Neural cell (in vitro differentiated cells): ENCODE data around the gene SCLY.

Experiments
- EP300 ChIP-seq: fragments of 450-650 bp; conservative IDR thresholded peaks from 2 replicates; pipeline ENCODE4 v1.6.1; 2014; ENCODE audit warnings: antibody characterized with exemption, mild to moderate bottlenecking, moderate library complexity; ENCODE audit not compliant: poor library complexity, severe bottlenecking
- EZH2 ChIP-seq: fragments of 200-600, 300-800 bp; shearing (Covaris generic), sonication (generic); IDR thresholded peaks from 2 replicates; pipeline ENCODE4 v1.6.1; 2014; ENCODE audit warnings: antibody characterized with exemption, low read length, borderline replicate concordance, mild to moderate bottlenecking; ENCODE audit not compliant: insufficient read depth, poor library complexity, severe bottlenecking
- MXI1 ChIP-seq: fragments of 450-650 bp; conservative IDR thresholded peaks from 2 replicates; pipeline ENCODE4 v1.6.1; 2014; ENCODE audit warnings: antibody characterized with exemption, mild to moderate bottlenecking; ENCODE audit not compliant: poor library complexity, severe bottlenecking
- POLR2AphosphoS5 ChIP-seq: IDR thresholded peaks from 2 replicates; pipeline ENCODE4 v1.6.1; 2012
- RAD21 ChIP-seq: fragments of 450-650 bp; conservative IDR thresholded peaks from 2 replicates; pipeline ENCODE4 v1.6.1; 2014; ENCODE audit warnings: antibody characterized with exemption, mild to moderate bottlenecking, moderate library complexity
- SMC3 ChIP-seq: fragments of 450-650 bp; conservative IDR thresholded peaks from 2 replicates; pipeline ENCODE4 v1.6.1; 2014; ENCODE audit warnings: antibody characterized with exemption, mild to moderate bottlenecking, moderate library complexity; ENCODE audit not compliant: poor library complexity
- TAF1 ChIP-seq: IDR thresholded peaks from 2 replicates; pipeline ENCODE4 v1.6.1; 2012; ENCODE audit warnings: low read depth
- TF ChIP-seq, protein P1 (sequence below): fragments of 450-650 bp; IDR thresholded peaks from 2 replicates; pipeline ENCODE4 v1.5.1; 2014; ENCODE audit warnings: antibody characterized with exemption, mild to moderate bottlenecking, moderate library complexity; ENCODE audit not compliant: poor library complexity, severe bottlenecking

- TF ChIP-seq, protein P1, sequence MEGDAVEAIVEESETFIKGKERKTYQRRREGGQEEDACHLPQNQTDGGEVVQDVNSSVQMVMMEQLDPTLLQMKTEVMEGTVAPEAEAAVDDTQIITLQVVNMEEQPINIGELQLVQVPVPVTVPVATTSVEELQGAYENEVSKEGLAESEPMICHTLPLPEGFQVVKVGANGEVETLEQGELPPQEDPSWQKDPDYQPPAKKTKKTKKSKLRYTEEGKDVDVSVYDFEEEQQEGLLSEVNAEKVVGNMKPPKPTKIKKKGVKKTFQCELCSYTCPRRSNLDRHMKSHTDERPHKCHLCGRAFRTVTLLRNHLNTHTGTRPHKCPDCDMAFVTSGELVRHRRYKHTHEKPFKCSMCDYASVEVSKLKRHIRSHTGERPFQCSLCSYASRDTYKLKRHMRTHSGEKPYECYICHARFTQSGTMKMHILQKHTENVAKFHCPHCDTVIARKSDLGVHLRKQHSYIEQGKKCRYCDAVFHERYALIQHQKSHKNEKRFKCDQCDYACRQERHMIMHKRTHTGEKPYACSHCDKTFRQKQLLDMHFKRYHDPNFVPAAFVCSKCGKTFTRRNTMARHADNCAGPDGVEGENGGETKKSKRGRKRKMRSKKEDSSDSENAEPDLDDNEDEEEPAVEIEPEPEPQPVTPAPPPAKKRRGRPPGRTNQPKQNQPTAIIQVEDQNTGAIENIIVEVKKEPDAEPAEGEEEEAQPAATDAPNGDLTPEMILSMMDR = no peak
- TF ChIP-seq POLR2AphosphoS5 = no peak
- TF ChIP-seq MXI1 = no peak
- no peak for TF ChIP-seq SMC3
- no peak for TF ChIP-seq EZH2
- TF ChIP-seq EP300 = no peak
- TF ChIP-seq RAD21 = no peak
- TF ChIP-seq TAF1 = no peak
Measured at GRCh38 chr2:238069877-238070276, 9.1 kb downstream of the SCLY start.
